LHCN-M2 (cell line): ENCODE measurements around the gene PUDP. TPM values are rescaled to one million over a fixed set of nuclear protein-coding genes. Genes with fewer than 3 reads are reported as not detected.
A peak's percentile ranks its signal among the peaks of the same experiment; 100 is the strongest.

Source experiments
- DNase-seq: peaks from one replicate; pipeline ENCODE4 v3.0.0-alpha.2; 2012; ENCODE audit warnings: low read depth
- total RNA-seq: library from RNA; depleted of rRNA; stranded (reverse); fragments of >200 nt; gene quantifications from 2 replicates; pipeline ENCODE4 v1.2.3, GENCODE V29; 2014

Gene PUDP
- total RNA-seq, 1 experiment from 2014 or later: 13.2 TPM

- DNase-seq: peak; percentile 1
Observed at GRCh38 chrX:7074148-7074907, 73.6 kb downstream of the PUDP start.

- no peak for DNase-seq
Observed at GRCh38 chrX:7073336-7073735, 74.6 kb downstream of the PUDP start.

GRCh38 chrX:7072856-7073255 lies 75.1 kb downstream of the PUDP start:
- no peak for DNase-seq

- DNase-seq: no peak
Observed at GRCh38 chrX:7071390-7071789, 76.6 kb downstream of the PUDP start.

GRCh38 chrX:7069556-7069955 lies 78.4 kb downstream of the PUDP start:
- DNase-seq: no peak

GRCh38 chrX:7068939-7069367 lies 79.0 kb downstream of the PUDP start:
- DNase-seq: peak; percentile 3

GRCh38 chrX:7067256-7067655 lies 80.7 kb downstream of the PUDP start:
- DNase-seq: no peak

- no peak for DNase-seq
Observed at GRCh38 chrX:7065473-7065872, 82.5 kb downstream of the PUDP start.

- DNase-seq: no peak
Observed at GRCh38 chrX:7062903-7063302, 85.0 kb downstream of the PUDP start.

GRCh38 chrX:7062276-7062675 lies 85.7 kb downstream of the PUDP start:
- peak; percentile 4 for DNase-seq

GRCh38 chrX:7061429-7061828 lies 86.5 kb downstream of the PUDP start:
- DNase-seq: no peak

- DNase-seq: no peak
Observed at GRCh38 chrX:7060444-7060843, 87.5 kb downstream of the PUDP start.

- no peak for DNase-seq
Observed at GRCh38 chrX:7059859-7060258, 88.1 kb downstream of the PUDP start.

- no peak for DNase-seq
Observed at GRCh38 chrX:7059214-7059838, 88.6 kb downstream of the PUDP start.

- DNase-seq: no peak
Observed at GRCh38 chrX:7055386-7056137, 92.4 kb downstream of the PUDP start.

GRCh38 chrX:7054219-7055216 lies 93.4 kb downstream of the PUDP start:
- no peak for DNase-seq

GRCh38 chrX:7052541-7052940 lies 95.4 kb downstream of the PUDP start:
- DNase-seq: no peak

- no peak for DNase-seq
Observed at GRCh38 chrX:7050271-7050670, 97.7 kb downstream of the PUDP start.

GRCh38 chrX:7047951-7048350 lies 100.0 kb downstream of the PUDP start:
- DNase-seq: no peak

- no peak for DNase-seq
Observed at GRCh38 chrX:7045238-7045955, 102.6 kb downstream of the PUDP start.
